A204.1 (cell line): ENCODE measurements around the gene TGM6.
A peak's percentile ranks its signal among the peaks of the same experiment; 100 is the strongest.

Source experiments
- FAIRE-seq: peaks from 2 replicates; lab custom pipeline; 2012; peaks lifted over from hg19 to GRCh38; lab: Jason Lieb, UNC

Gene TGM6

DNA sequence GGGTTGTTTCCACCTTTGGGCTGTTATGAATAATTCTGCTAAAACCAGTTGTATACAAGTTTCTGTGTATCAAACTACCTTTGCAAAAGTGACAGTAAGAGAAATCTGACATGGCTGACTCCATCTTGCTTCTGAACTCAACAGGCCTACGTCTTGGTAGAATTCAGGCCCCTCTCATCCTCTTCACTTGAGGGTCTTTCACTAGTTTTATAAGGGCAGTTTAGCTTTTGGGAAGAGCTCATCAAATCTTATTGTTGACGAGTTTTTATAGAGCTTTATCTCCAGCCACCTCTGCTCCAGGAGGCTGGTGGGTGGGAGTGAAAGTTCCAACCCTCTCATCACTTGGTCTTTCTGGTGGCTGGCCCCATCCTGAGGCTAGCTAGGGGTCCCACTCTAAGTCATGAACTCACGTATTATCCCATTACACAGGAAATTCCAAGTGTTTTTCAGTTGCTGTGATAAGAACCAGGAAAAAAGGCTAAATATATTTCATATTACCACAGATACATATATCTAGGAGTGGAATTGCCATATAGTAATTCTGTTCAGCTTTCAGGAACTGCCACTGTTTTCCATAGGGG is 78.3 kb downstream of the TGM6 start:
- no peak for FAIRE-seq

DNA sequence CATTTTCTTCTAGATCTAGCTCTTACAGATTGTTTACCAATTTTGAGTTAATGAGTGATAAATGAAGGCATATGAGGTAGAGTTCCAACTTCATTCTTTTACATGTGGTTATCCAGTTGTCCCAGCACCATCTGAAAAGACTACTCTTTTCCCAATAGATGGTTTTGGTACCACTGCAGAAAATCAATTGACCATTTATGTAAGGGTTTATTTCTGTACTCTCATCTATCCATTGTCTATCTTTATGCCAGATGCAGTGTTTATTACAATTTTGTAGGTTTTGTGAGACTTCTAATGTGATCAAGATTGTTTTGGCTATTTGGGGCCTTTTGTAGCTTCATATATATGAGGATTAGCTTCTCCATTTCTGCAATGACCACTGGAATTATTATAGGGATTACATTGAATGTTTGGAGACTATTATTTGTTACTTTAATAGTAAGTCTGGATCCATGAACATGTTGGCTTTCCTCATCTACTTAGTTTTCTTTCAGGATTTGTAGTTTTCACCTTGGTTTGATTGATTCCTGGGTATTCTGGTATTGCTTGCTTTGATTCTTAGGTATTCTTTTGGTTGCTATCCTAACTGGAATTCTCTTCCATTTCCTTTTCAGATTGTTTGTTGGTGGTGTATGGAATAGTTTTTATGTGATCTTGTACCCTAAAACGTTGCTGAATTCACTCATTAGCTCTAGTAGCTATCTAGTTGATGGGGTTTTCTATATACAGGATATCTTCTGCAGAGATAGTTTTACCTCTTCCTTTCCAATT is 79.5 kb downstream of the TGM6 start:
- no peak for FAIRE-seq

DNA sequence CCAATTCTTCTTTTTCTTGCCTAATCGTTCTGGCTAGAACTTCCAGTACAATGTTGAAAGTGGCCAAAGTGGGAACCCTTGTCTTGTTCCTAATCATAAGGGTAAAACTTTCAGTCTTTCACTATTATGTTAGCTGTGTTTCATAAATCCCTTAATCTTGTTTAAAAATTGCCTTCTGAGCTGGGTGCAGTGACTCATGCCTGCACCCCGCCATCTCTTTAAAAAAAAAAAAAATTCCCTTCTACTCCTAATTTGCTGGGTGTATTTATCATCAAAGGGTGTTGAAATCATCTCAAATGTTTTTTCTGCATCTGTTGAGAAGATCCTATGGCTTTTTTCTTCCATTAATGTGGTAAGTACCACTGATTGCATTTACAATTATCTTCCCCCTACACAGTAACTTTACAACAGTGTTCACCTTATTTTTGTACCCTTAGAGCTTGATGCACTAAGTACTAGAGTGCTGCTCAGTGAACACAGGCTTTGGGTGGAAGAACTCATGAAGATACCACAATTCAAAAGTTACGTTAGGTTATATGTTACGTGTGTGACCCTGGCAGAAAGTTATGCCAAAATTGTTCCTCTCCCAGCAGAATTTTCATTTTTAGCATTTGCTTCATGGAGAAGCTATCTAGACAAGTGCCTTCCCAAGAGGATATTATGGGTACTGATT is 80.2 kb downstream of the TGM6 start:
- no peak for FAIRE-seq

DNA sequence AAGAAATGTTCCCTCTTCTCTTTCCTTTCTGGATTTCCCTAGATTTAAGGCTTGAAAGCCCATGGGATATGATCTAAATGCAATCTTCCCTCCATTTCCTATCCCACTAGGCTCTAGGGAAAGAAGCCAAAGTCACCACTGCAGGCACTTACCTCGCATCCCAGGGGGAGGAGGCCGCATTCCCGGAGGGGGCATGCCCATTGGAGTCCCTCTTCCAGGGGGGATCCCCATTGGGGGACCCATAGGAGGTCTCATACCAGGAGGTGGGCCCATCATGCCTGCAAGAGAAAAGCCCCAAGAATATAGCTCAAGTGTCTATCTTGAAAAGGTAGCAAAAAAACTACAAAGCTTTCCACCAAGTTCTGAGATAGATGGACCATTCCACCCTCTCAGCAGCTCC is 81.8 kb downstream of the TGM6 start:
- FAIRE-seq = no peak

DNA sequence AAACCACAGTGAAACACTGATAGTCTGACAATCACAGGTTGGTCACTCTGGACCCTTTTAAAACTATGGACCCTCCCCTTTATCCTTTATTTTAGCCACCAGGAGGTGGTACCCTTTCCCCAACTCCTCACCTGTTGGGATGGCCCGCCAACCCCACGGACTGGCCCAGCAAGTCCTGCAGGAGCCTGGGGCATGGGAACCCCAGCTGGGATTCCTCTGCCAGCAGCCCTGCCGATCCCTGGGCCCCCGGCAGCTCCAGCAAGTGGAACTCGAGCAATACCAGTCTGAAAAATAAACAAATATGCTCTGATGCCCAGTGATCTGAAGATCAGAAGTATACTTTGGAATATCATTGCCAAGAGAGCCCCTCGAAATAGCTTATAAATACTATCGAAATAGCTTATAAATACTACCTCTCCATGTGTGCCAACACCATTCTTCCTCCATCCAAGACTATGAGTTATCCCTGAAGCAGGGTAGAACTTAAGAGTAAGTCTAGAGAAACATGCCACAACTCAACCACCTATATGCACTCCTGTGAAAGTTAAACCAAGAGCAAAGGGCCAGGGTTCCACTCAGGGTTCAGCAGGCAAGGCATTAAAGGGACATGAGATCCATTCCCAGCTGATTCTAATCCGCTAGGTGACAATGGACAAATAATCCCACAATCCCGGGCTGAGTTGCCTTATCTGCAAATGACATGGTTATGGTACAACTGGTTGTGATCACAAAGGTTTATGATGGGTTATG is 83.1 kb downstream of the TGM6 start:
- FAIRE-seq = no peak

DNA sequence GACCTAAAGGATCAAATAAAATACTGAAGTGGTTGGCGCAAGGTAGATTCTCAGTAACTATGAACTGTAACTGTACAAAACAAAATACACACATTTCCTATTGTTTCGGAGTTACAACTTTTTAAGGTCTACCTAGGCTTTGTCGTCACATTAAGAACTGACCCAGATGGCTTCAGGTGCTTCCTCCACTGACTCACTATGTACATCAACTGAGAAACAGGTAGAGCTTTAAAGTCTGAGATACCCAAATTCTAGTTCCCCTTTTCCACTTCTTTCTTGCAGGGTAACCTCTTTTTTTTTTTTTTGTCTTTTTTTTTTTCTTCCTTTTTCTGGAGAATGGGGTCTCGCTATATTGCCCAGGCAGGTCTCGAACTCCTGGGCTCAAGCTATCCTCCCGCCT is 84.4 kb downstream of the TGM6 start:
- no peak for FAIRE-seq

DNA sequence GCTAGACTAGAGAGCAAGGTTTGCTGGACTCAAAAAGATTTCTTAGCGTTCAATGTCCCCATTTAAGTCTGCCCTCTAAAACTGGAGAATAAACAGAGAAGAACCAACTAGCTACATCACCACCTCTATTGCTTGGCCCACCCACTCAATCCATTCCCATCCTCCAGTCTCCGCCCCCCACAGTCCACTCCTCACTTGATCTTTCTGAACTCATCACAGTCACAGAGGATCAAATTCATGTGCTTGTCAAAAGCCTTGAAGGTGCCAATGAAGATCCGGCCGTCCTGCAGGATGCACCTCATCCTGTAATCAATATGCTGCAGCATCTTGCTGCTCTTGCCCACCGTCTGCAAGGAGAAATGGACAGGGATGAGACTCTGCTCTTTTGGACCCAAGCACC is 86.7 kb downstream of the TGM6 start:
- no peak for FAIRE-seq

DNA sequence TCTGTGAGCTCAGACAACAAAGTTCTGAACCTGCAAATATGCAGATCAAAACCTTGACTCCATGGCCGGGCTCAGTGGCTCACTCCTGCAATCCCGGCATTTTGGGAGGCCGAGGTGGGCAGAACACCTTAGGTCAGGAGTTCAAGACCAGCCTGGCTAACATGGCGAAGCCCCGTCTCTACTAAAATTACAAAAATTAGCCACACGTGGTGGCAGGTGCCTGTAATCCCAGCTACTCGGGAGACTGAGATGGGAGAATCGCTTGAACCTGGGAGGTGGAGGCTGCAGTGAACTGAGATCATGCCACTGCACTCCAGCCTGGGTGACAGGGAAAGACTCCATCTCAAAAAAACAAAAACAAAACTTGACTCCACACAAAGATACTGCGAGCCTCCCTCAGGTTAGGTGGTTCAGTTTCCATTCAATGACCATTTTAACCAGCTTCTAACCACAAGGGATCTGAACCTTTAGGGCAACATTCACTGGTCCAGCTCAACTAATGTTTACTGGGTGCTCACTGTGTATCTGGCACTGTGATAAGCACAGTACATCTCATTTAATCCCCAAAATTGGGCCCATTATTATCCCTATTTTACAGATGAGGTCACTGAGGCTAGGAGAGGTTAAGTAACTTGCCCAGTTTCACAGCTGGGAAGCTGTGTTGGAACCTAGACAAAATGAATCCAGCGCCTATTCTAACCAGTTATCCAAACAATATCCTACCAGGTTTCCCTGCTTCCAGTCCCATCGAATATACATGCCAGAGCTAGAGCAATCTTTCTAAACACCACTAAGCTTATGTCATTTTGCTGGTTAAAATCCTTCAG is 88.1 kb downstream of the TGM6 start:
- no peak for FAIRE-seq

DNA sequence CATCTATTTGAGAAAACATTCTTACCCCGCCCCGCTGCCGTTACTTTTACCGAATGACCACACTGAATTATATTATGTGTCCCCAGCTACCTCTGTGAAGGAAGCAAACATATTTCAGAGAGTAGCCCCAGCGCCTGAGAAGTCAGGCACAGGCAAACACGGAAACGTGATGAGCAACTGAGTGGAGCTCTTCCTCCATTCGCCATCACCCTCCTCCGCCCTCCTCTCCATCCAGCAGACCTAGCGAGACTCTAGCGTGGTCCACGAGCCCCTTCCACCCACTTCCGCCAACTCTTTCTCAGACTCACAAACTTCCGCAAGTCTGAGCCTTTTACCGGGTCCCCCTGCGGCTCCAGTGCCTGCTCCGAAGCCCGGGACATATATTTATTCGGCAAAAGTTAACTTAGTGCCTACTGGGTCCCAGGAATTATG is 89.3 kb downstream of the TGM6 start:
- FAIRE-seq = no peak

DNA sequence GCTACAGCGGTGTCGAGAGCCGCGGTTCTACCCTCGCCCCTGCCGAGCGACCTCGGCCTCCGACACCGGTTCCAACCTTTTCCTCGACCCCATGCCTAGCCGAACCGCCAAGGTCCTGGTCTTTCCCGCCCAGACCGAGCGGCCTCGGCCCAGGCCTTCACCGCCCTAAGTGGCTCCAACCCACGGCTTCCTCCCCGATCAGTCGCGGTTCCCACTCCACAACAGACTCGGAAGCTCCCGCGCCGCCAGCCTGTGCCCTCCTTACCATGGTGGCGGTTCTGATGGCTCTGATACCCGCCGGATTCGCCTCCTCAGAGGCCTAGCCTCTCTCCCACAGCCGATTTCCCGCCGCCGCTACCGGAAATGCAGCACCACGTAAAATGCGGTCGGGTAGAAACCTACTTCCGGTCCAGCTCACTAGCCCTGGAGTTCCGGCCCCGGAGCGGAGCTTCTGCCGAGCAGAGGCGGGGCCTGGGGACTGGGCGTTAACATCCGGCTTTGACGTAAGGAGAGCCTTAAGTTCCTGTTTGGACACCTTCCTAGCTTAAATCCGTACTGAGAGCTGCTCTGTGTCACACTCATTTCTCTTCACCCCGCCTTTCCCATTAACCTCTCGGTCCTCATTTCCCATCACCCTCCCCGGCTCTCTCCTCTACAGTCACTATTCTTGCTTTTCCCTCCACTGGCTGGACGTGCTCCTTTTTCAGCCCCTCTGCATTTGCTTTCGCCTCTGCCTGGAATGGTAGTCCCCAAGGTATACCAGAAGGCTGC is 89.9 kb downstream of the TGM6 start, which contains the start of gene SNRPB:
SNRPB (minus strand) TSS at position 367 of the 771 bp plus-strand sequence; CDS start at position 268, 99 bp downstream.
- peak; percentile 98 for FAIRE-seq

DNA sequence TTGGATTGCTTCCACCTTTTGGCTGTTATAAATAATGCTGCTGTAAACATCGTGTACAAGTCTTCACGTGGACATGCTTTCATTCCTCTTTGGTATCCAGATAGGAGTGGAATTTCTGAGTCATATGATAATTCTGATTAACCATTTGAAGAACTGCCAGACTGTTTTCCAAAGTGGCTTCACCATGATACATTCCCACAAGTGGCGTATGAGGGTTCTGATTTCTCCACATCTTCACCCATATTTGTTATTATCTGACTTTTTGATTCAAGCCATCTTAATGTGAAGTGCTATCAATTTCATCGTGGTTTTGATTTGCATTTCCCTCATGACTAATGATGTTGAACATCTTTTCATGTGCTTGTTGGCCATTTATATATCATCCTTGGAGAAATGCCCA is 92.8 kb downstream of the TGM6 start:
- FAIRE-seq = no peak

DNA sequence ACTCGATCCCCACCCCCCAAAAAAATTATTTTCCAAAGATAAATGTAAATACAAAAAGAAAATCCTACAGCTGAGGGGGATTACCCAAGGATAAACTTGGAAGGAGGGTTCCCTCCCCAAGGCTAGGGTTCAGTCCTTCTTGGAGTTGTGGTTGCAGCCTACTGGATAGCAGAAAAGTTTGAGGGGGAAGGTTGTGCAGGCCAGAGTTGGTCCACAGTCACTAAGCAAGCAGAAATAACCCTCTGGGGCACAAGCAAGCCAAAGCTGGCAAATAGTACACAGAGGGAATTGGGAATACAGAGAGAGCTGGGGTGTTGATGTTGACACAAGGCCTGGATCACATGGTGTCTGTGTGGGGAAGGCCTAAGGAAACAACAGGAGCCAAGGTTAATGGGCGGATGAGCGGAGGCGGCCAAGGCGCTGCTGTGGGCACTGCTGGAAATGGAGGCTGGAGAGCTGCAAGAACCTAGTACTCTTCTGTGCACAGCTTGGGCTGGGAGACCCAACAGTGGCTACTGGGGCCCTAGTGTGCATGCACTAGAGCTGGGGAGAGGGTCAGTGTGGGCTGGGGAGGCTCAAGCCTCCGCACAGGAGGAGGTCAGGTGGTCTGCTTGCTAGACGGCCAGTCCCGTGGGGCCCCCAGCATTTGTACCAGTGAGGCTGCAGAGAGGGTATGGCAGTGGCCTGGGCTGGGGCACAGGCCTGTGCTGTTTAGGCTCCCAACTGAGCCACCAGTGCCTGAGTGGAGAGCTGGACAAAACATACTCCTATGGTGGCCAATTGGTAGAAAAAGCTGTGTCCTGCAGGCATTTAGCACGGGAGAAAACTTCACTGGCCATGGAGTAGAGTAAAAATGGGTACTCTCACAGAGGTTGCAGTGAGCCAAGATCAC is 95.4 kb downstream of the TGM6 start:
- no peak for FAIRE-seq

DNA sequence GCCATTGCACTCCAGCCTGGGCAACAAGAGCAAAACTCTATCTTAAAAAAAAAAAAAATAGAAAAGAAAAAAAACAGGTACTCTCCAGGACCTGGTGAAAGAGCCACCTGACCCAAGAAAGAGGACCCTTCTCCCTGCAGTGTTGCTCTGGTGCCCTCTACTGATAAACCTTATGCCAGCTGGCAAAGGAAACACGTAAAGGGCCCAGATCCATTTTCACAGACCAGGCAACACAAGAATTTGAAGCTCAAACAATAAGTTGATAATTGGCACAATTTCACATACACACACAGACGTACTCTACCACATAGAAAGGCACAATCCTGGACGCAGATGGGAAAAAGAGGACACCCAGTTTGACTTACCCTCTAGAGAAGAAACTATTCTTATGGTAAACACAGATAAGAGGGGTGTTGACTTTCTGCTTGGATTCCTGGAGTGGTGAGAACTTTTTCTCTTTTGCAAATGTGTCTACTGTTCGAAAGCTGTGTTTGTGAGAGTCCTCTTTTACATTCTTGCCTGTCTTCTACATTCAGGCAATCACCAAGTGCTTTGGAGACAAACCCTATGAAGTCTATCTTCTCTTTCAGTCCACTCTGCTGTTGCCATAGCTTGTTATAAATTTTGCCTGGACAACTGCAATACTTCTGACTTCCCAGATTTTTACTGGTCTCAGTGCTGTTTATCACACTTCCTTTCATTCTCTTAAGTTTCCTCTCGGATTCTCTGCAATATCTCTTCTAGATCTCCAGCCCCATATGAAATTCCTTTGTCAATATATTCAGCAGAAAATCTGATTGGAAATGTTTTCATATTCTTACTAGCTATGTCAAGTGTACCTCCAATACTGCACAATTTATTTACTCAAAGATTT is 96.3 kb downstream of the TGM6 start:
- FAIRE-seq = no peak

DNA sequence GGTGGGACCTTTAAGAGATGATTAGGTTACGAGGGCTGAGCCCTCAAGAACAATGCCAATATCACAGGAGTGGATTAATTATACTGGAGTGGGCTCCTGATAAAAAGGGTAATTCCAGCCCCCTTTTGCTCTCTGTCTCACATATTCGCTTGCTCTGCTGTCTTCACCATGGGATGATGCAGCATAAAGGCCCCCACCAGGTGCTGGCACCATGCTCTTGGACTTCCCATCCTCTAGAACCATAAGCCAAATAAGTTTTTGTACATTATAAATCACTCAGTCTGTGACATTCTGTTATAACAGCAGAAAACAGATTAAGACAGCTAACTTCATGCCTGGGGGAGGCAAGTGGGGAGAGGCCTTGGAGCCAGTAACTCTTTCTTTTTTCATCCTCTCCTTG is 99.7 kb downstream of the TGM6 start:
- FAIRE-seq = no peak
